Skeletal muscle tissue (tissue), 4 donors: Measurements from ENCODE around the gene ZNF486. TPM values are rescaled to one million over a fixed set of nuclear protein-coding genes. Genes with fewer than 3 reads are reported as not detected.
"Not testable (repeated sequence)": the region's sequence is repeated elsewhere in the genome, so short reads cannot be mapped to it uniquely, and the experiment has no call there.

Experiments used
- H3K27ac ChIP-seq: one replicate; pipeline ENCODE4 v1.7.0; 2013; ENCODE audit warnings: mild to moderate bottlenecking, low read depth, low read length, inconsistent platforms
- H3K27me3 ChIP-seq, 3 donors: one replicate each; pipeline ENCODE4 v1.7.0; 2013; ENCODE audit warnings: low read length in 3 of 3; ENCODE audit not compliant: control insufficient read depth in 3 of 3, insufficient read depth in 3 of 3
- H3K36me3 ChIP-seq, 3 donors: one replicate each; pipeline ENCODE4 v1.7.0; 2013; ENCODE audit warnings: low read length in 3 of 3; ENCODE audit not compliant: control insufficient read depth in 3 of 3, insufficient read depth in 3 of 3
- H3K4me1 ChIP-seq, 3 donors: one replicate each; pipeline ENCODE4 v1.7.0; 2013; ENCODE audit warnings: low read length in 3 of 3, mild to moderate bottlenecking in 3 of 3; ENCODE audit not compliant: control insufficient read depth in 3 of 3, insufficient read depth in 3 of 3
- H3K4me3 ChIP-seq, 3 donors: one replicate each; pipeline ENCODE4 v1.7.0; 2013; ENCODE audit warnings: low read length in 3 of 3
- H3K9ac ChIP-seq, 3 donors: one replicate each; pipeline ENCODE4 v1.7.0; 2013; ENCODE audit warnings: low read length in 3 of 3, mild to moderate bottlenecking in 3 of 3, moderate library complexity in 2 of 3, low read depth in 1 of 3
- H3K9me3 ChIP-seq, 3 donors: one replicate each; pipeline ENCODE4 v1.7.0; 2013; ENCODE audit warnings: low read length in 3 of 3; ENCODE audit not compliant: control insufficient read depth in 3 of 3
- total RNA-seq: library from RNA; depleted of rRNA; stranded (reverse); fragments of >200 nt; gene quantifications from one replicate; pipeline ENCODE4 v1.2.3, GENCODE V29; 2014
- donor health status: Osteomylitis.

ZNF486 gene
- 8.4 TPM for total RNA-seq

DNA sequence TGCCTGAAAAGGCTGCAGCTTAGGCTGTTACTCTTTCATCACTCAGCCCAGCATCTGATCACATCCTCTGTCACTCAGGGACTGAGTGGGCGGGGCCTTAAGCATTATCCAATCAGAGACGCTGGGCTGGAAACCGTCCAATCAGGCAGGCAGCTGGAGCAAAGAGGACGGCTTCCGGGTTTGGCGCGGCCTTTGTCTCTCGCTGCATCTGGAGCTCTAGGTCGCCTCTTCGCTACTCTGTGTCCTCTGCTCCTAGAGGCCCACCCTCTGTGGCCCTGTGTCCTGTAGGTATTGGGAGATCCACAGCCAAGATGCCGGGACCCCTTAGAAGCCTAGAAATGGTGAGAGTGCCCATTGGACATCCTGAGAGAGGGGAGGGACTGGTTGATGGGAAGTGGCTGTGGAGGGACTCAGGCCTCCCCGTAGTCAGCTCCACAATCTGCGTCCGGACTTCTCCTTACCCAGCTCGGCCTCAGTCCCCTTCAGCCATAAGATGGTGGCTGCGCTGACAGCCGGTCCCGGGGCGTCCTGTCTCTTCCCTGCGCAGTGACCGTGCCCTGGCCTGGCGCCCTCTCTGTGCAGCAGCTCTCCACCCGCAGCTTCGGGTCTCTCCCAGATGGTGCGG, at the start of gene ZNF486:
Gene ZNF486, plus strand, starts transcription at position 195 of the 625 bp plus-strand sequence. Its CDS starts 117 bp downstream, at position 312.
- peaks cover 0 to 1% (median 0%) of the 10 kb centered on the region in 3 donors for H3K36me3 ChIP-seq
- peak within 1 kb of the TSS; percentile 72 to 82 (median 80) for H3K9ac ChIP-seq
- H3K27ac ChIP-seq, result peak within 1 kb of the TSS; percentile 64
- peaks cover 0 to 4% (median 2%) of the 10 kb centered on the region in 3 donors for H3K4me1 ChIP-seq
- H3K9me3 ChIP-seq, result no peaks in the 10 kb centered on the region
- H3K27me3 ChIP-seq, result no peaks in the 10 kb centered on the region
- peak within 1 kb of the TSS; percentile 81 to 95 (median 82) for H3K4me3 ChIP-seq

DNA sequence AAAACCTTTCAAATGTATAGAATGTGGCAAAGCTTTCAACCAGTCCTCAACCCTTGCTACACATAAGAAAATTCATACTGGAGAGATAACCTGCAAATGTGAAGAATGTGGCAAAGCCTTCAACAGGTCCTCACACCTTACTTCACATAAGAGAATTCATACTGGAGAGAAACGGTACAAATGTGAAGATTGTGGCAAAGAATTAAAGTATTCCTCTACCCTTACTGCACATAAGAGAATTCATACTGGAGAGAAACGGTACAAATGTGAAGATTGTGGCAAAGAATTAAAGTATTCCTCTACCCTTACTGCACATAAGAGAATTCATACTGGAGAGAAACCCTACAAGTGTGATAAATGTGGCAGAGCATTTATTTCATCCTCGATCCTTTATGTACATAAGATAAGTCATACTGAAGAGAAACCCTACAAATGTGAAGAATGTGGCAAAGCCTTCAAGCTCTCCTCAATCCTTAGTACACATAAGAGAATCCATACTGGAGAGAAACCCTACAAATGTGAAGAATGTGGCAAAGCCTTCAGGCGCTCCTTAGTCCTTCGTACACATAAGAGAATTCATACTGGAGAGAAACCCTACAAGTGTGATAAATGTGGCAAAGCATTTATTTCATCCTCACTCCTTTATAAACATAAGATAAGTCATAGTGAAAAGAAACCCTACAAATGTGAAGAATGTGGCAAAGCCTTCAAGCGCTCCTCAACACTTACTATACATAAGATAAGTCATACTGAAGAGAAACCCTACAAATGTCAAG, 48.8 kb upstream of the ZNF486 start:
- not testable (repeated sequence) for H3K36me3 ChIP-seq
- peaks cover 14 to 46% (median 25%) of the 10 kb centered on the region in 3 donors for H3K9me3 ChIP-seq

GRCh38 chr19:20124879-20125278, 42.1 kb upstream of the ZNF486 start:
- peaks cover 3 to 26% (median 6%) of the 10 kb centered on the region in 3 donors for H3K9me3 ChIP-seq
- no peak overlapping the region for H3K27ac ChIP-seq
- no peak overlapping the region for H3K9ac ChIP-seq
- H3K27me3 ChIP-seq, result no peaks in the 10 kb centered on the region
- no peak overlapping the region for H3K4me3 ChIP-seq
- H3K36me3 ChIP-seq, result peaks cover 0 to 9% (median 0%) of the 10 kb centered on the region in 3 donors
- no peaks in the 10 kb centered on the region for H3K4me1 ChIP-seq

More for the DNA sequence above, 48.8 kb upstream of the ZNF486 start:
- not testable (repeated sequence) for H3K4me1 ChIP-seq, H3K27me3 ChIP-seq, H3K9ac ChIP-seq, H3K27ac ChIP-seq
- H3K4me3 ChIP-seq, result peak overlapping the region in 1 of 3 donors; percentile 25

DNA sequence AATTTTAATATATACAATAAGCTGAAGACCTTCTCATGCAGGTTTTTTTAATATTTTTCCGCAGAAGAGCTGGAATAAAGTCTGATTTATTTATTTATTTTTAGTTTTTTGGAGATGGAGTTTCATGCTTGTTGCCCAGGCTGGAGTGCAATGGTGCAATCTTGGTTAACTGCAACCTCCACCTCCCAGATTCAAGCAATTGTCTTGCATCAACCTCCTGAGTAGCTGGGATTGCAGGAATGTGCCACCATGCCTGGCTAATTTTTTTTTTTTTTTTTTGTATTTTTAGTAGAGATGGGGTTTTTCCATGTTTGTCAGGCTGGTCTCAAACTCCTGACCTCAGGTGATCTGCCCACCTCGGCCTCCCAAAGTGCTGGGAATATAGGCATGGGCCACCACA, 34.1 kb upstream of the ZNF486 start:
- H3K9me3 ChIP-seq, H3K36me3 ChIP-seq, H3K27me3 ChIP-seq, H3K27ac ChIP-seq, H3K4me1 ChIP-seq, H3K9ac ChIP-seq, H3K4me3 ChIP-seq: not testable (repeated sequence)

- H3K9me3 ChIP-seq, H3K36me3 ChIP-seq, H3K4me1 ChIP-seq, H3K4me3 ChIP-seq, H3K27ac ChIP-seq, H3K9ac ChIP-seq, H3K27me3 ChIP-seq: not testable (repeated sequence)
Measured at GRCh38 chr19:20137714-20138113, 29.3 kb upstream of the ZNF486 start.

- Histone ChIP-seq H3K4me3 (no peak overlapping the region), H3K27me3 (no peaks in the 10 kb centered on the region), H3K9ac (no peak overlapping the region), H3K4me1 (no peaks in the 10 kb centered on the region), H3K27ac (no peak overlapping the region), H3K9me3 (no peaks in the 10 kb centered on the region), H3K36me3 (no peaks in the 10 kb centered on the region)
Measured at GRCh38 chr19:20151617-20152145, 15.3 kb upstream of the ZNF486 start.

DNA sequence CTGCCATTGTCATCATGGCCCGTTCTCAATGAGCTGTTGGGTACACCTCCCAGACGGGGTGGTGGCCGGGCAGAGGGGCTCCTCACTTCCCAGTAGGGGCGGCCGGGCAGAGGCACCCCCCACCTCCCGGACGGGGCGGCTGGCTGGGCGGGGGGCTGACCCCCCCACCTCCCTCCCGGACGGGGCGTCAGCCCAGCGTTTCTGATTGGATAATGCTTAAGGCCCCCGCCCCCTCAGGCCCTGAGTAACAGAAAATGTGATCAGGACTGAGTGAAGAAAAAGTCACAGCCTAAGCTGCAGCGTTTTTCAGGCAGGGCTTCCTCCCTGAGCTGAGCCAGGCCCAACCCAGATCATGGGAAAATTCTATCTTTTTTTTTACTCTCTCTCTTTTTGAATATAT, 14.5 kb upstream of the ZNF486 start:
- H3K4me1 ChIP-seq, H3K27ac ChIP-seq, H3K9ac ChIP-seq, H3K36me3 ChIP-seq, H3K9me3 ChIP-seq, H3K4me3 ChIP-seq, H3K27me3 ChIP-seq: not testable (repeated sequence)

DNA sequence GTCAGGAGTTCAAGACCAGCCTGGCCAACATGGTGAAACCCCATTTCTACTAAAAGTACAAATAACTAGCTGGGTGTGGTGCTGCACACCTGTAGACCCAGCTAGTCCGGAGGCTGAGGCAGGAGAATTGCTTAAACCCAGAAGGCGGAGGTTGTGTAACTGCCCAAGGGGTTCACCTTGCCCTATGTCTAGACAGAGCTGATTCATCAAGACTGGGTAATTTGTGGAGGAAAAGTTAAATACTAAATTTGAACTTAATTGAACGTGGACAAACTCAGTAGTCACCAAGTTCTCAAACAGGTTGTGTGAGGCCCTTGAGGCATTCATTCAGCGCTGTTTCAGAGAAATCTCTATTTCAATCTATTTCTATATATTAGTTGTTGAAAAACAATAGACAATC, 13.7 kb upstream of the ZNF486 start:
- H3K4me1 ChIP-seq, result no peaks in the 10 kb centered on the region
- H3K9ac ChIP-seq, result no peak overlapping the region
- H3K36me3 ChIP-seq, result no peaks in the 10 kb centered on the region
- no peaks in the 10 kb centered on the region for H3K9me3 ChIP-seq
- no peak overlapping the region for H3K4me3 ChIP-seq
- H3K27ac ChIP-seq, result no peak overlapping the region
- H3K27me3 ChIP-seq, result no peaks in the 10 kb centered on the region

DNA sequence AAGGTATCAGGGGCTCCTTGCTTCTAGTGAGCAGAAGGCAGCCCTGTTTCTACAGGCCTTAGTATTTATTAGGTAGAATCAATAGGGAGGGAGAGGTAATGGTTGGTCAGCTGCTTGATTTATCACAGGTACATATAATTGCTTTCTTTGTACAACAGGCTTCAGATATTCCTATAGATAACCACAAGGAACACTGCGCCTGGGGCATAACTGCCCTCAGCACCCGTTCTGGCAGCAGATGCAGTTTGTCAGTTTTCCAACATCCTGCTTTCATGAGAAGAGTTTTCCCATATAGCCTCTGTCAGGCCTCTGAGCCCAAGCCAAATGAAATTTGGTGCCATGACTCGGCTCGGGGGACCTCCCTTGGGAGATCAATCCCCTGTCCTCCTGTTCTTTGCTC, 12.4 kb upstream of the ZNF486 start:
- no peak overlapping the region for H3K4me3 ChIP-seq
- H3K4me1 ChIP-seq, result no peaks in the 10 kb centered on the region
- no peak overlapping the region for H3K27ac ChIP-seq
- H3K9me3 ChIP-seq, result no peaks in the 10 kb centered on the region
- H3K27me3 ChIP-seq, result no peaks in the 10 kb centered on the region
- no peaks in the 10 kb centered on the region for H3K36me3 ChIP-seq
- no peak overlapping the region for H3K9ac ChIP-seq

- H3K4me1 ChIP-seq, result peaks cover 0 to 1% (median under 1%) of the 10 kb centered on the region in 3 donors
- H3K4me3 ChIP-seq, result no peak overlapping the region
- H3K27ac ChIP-seq, result no peak overlapping the region
- no peak overlapping the region for H3K9ac ChIP-seq
- H3K36me3 ChIP-seq, result no peaks in the 10 kb centered on the region
- H3K27me3 ChIP-seq, result no peaks in the 10 kb centered on the region
- no peaks in the 10 kb centered on the region for H3K9me3 ChIP-seq
Measured at GRCh38 chr19:20162821-20163220, 4.2 kb upstream of the ZNF486 start.
